K562 (cell line): Measurements from ENCODE around the gene PCNX3. TPM values are rescaled to one million over a fixed set of nuclear protein-coding genes. Genes with fewer than 3 reads are reported as not detected.

Experiments used
- ATAC-seq: fragments of 200-7000 bp; cut with Tn5 transposase; 3 replicates; pipeline ENCODE4 v1.9.1; 2020; ENCODE audit warnings: moderate library complexity
- BruUV-seq: library from RNA; stranded (reverse); fragments of 400-500 nt; replicated peaks from 2 replicates; lab custom pipeline; 2021; lab: Mats Ljungman, UMichigan
- CTCF ChIA-PET: fragments of 300-600 bp; formaldehyde crosslinking; extraction: SDS; loops from one replicate; lab custom pipeline; 2021; ENCODE audit warnings: low intra/inter-chr PET ratio; lab: Yijun Ruan, JAX
- POLR2A ChIA-PET: fragments of 300-600, 350-650 bp; sonication (Branson Sonifier 250); formaldehyde crosslinking; extraction: SDS; loops from one replicate; lab custom pipeline; 2021; ENCODE audit warnings: antibody characterized with exemption, inconsistent platforms; lab: Yijun Ruan, JAX
- DNase-seq, 4 experiments: peaks; one replicate each; pipeline versions ENCODE4 v3.0.0 to v3.0.0-alpha.2; 2011 to 2018; ENCODE audit warnings: low spot score in 3 of 4, mixed read lengths in 3 of 4; ENCODE audit errors: extremely low read depth in 1 of 4
- FAIRE-seq: peaks from 2 replicates; lab custom pipeline; 2011; peaks lifted over from hg19 to GRCh38; lab: Jason Lieb, UNC
- H2AFZ ChIP-seq: 2 replicates; pipeline ENCODE4 v1.6.0; 2011; ENCODE audit warnings: low read depth, low read length, control low read depth, inconsistent platforms
- H3K27ac ChIP-seq: fragments of 200-600 bp; 3 replicates; pipeline ENCODE4 v1.8.0; 2011; ENCODE audit warnings: low read depth, mild to moderate bottlenecking, control low read depth, inconsistent platforms, low read length, moderate library complexity, mixed read lengths; ENCODE audit errors: extremely low read depth
- H3K27me3 ChIP-seq, 2 experiments: fragments of 300-600 bp in 1 of 2; 2 replicates in 1 of 2; 3 replicates in 1 of 2; pipeline versions ENCODE4 v1.6.0 to v1.8.0; 2011; ENCODE audit warnings: inconsistent platforms in 2 of 2, low read length in 2 of 2, mild to moderate bottlenecking in 1 of 2, mixed read lengths in 1 of 2, moderate library complexity in 1 of 2; ENCODE audit not compliant: control insufficient read depth in 2 of 2, insufficient read depth in 2 of 2
- H3K36me3 ChIP-seq: fragments of 300-600 bp; 3 replicates; pipeline ENCODE4 v1.8.0; 2011; ENCODE audit warnings: mild to moderate bottlenecking, low read length, inconsistent platforms; ENCODE audit not compliant: control insufficient read depth, insufficient read depth
- H3K4me1 ChIP-seq, 2 experiments: fragments of 200-600 bp in 1 of 2; replicated peaks in 1 of 2; 2 replicates in 1 of 2; 3 replicates in 1 of 2; pipeline versions ENCODE4 v1.5.1 to v1.8.0; 2011; ENCODE audit warnings: inconsistent platforms in 2 of 2, low read length in 2 of 2, mild to moderate bottlenecking in 1 of 2, mixed read lengths in 1 of 2, moderate library complexity in 1 of 2; ENCODE audit not compliant: control insufficient read depth in 2 of 2, insufficient read depth in 2 of 2
- H3K4me2 ChIP-seq: 2 replicates; pipeline ENCODE4 v1.6.1; 2011; ENCODE audit warnings: low read length, control low read depth, inconsistent platforms, mixed read lengths; ENCODE audit not compliant: insufficient read depth
- H3K4me3 ChIP-seq: fragments of 200-600 bp; sonication (generic), shearing (Covaris generic); 2 replicates; pipeline ENCODE4 v1.5.1; 2016; ENCODE audit warnings: control low read depth, inconsistent platforms
- H3K79me2 ChIP-seq: fragments of 200-600 bp; 3 replicates; pipeline ENCODE4 v1.8.0; 2011; ENCODE audit warnings: low read length, inconsistent platforms; ENCODE audit not compliant: control insufficient read depth, insufficient read depth
- H3K9ac ChIP-seq, 2 experiments: 2 replicates each; pipeline versions ENCODE4 v1.6.0 to v1.6.1; 2011; ENCODE audit warnings: low read depth in 2 of 2, low read length in 2 of 2, control low read depth in 1 of 2, inconsistent platforms in 1 of 2, mild to moderate bottlenecking in 1 of 2, mixed read lengths in 1 of 2; ENCODE audit not compliant: insufficient read depth in 1 of 2
- H3K9me1 ChIP-seq: one replicate; pipeline ENCODE4 v1.6.0; 2011; ENCODE audit warnings: inconsistent platforms, mild to moderate bottlenecking, low read length, moderate library complexity; ENCODE audit not compliant: control insufficient read depth, insufficient read depth
- H3K9me3 ChIP-seq: replicated peaks from 2 replicates; pipeline ENCODE4 v1.5.1; 2011; ENCODE audit warnings: low read depth, low read length, inconsistent platforms; ENCODE audit not compliant: control insufficient read depth, insufficient read depth
- H4K20me1 ChIP-seq: replicated peaks from 2 replicates; pipeline ENCODE4 v1.6.1; 2011; ENCODE audit warnings: low read length, inconsistent platforms, mixed read lengths; ENCODE audit not compliant: control insufficient read depth, insufficient read depth
- POLR2G ChIP-seq: fragments of 200-400 bp; formaldehyde crosslinking; IDR thresholded peaks from 2 replicates; pipeline ENCODE4 v1.6.1; 2017; ENCODE audit warnings: low read depth, mild to moderate bottlenecking, antibody characterized with exemption, low read length, moderate library complexity
- RBFOX2 ChIP-seq: fragments of 200-400 bp; formaldehyde crosslinking; IDR thresholded peaks from 2 replicates; pipeline ENCODE4 v1.6.1; 2017; ENCODE audit warnings: low read depth, mild to moderate bottlenecking, low read length, moderate library complexity
- WGBS: fragments of 100-300 bp; shearing (Covaris generic); methylation state at CpG from one replicate; pipeline ENCODE4 v1.1.6; 2016; ENCODE audit warnings: low coverage, mixed read lengths; ENCODE audit not compliant: insufficient coverage; ENCODE audit errors: missing lambda C conversion rate; 5-methylcytosine and 5-hydroxymethylcytosine counted together
- in situ Hi-C: fragments of 300-500 bp; cut with MboI; formaldehyde crosslinking; loops from 4 replicates; pipeline ENCODE4 v1.15.0; 2018; ENCODE audit warnings: inconsistent platforms, mixed read lengths
- intact Hi-C: fragments of 100-400 bp; cut with micrococcal nuclease; formaldehyde crosslinking; loops from 2 replicates; pipeline ENCODE4 v1.14.2; 2022
- polyA plus RNA-seq, 8 experiments: library from polyadenylated mRNA; depleted of rRNA in 4 of 8; stranded (reverse) in 5 of 8; unstranded in 3 of 8; fragments of >200 nt; fragmentation: Nextera tagmentation in 2 of 8; fragmentation: Illumina TruSeq in 1 of 8; extraction: Ambion mirVana in 2 of 8; extraction: Trizol in 1 of 8; gene quantifications; 2 replicates each; pipeline versions ENCODE4 v1.2.1 to v1.2.3, GENCODE V29; 2011 to 2014; ENCODE audit warnings: inconsistent platforms in 1 of 8, missing spikeins in 1 of 8
- total RNA-seq, 7 experiments: library from RNA; depleted of rRNA in 6 of 7; stranded (reverse); fragments of >200 nt in 6 of 7; fragmentation: Illumina TruSeq in 2 of 7; extraction: Trizol in 2 of 7; gene quantifications; 2 replicates each; pipeline versions ENCODE4 v1.2.1 to v1.2.3, GENCODE V29; 2011 to 2021; ENCODE audit warnings: low replicate concordance in 1 of 7
- TF ChIP-seq, protein P1 (sequence below): sonication (generic); formaldehyde crosslinking; IDR thresholded peaks from 2 replicates; pipeline ENCODE4 v1.8.0; 2023; ENCODE audit warnings: mild to moderate bottlenecking, missing genetic modification reagents

The PCNX3 gene
- total and polyA plus RNA-seq, 9 of the 15 experiments (the other 6 are each of a cell fraction or from before 2014, with no cell fraction given), result 0.11 to 47.8 (median 12.8) TPM

DNA sequence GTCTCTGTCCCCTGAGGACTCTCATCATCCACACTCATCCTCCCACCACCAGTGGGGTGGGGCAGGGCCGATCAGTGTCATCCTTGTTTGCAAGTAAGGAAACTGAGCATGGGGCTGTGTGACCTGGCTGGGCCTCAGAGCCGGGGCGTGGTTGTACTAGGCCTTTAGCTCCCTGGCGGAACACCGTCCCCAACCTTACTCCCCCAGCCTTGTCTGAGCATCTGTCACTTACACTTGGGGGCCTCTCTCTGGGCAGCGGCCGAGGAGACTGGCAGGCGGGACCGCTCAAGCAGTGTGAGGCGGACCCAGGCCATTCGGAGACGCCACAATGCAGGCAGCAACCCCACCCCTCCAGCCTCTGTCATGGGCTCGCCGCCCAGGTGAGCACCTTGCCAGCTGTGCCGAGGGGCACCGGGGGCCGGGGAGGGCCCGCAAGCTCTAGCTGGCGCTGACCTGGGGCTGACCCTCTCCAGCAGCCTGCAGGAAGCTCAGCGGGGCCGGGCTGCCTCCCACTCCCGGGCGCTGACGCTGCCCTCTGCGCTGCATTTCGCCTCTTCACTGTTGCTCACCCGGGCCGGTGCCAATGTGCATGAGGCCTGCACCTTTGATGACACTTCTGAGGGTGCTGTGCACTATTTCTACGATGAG lies 3.8 kb downstream of the PCNX3 start:
- no peak overlapping the region for H3K4me2 ChIP-seq
- ChIA-PET POLR2A (interaction anchor here (0.6 to 0.9 kb wide), 4 partner anchors 12 to 396 kb away, joined by 3 to 4 read pairs (median 3); no protein-coding TSS in a partner anchor), CTCF (no interaction called here)
- H3K27me3 ChIP-seq, result no peaks in the 10 kb centered on the region
- WGBS, result 96% methylated on average over 14 of the region's 29 CpGs
- H3K4me3 ChIP-seq, result no peak overlapping the region
- ATAC-seq, result no peak
- H3K9ac ChIP-seq, result no peak overlapping the region
- no peak for FAIRE-seq
- peaks cover 72% of the 10 kb centered on the region; the same call in 2 of the 3 replicates for H3K36me3 ChIP-seq
- H3K27ac ChIP-seq, result no peak overlapping the region
- no peaks in the 10 kb centered on the region; the same call in 1 of the 2 replicates for H4K20me1 ChIP-seq
- DNase-seq, result no peak
- H3K9me1 ChIP-seq, result no peaks in the 10 kb centered on the region
- TF ChIP-seq POLR2G (peak; percentile 36; the same call in 1 of the 2 replicates), RBFOX2 (peak; percentile 44; the same call in 1 of the 2 replicates)
- TF ChIP-seq, protein P1, sequence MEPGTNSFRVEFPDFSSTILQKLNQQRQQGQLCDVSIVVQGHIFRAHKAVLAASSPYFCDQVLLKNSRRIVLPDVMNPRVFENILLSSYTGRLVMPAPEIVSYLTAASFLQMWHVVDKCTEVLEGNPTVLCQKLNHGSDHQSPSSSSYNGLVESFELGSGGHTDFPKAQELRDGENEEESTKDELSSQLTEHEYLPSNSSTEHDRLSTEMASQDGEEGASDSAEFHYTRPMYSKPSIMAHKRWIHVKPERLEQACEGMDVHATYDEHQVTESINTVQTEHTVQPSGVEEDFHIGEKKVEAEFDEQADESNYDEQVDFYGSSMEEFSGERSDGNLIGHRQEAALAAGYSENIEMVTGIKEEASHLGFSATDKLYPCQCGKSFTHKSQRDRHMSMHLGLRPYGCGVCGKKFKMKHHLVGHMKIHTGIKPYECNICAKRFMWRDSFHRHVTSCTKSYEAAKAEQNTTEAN, result no peak
- BruUV-seq, result no TSS peak
- peaks cover 6 to 49% of the 10 kb centered on the region in 2 experiments; a peak in 3 of 5 replicates for H3K4me1 ChIP-seq
- H3K9me3 ChIP-seq, result no peaks in the 10 kb centered on the region
- intact Hi-C loops, result no loop called here
- H3K79me2 ChIP-seq, result peaks cover 31% of the 10 kb centered on the region
- in situ Hi-C loops, result no loop called here
- no peak overlapping the region for H2AFZ ChIP-seq
